NCI-H1092 (cell line): Measurements from ENCODE around the gene VAMP3.

Source experiments
- DNase-seq: peaks from one replicate; lab custom pipeline; 2025; lab: John Stamatoyannopoulos, UW

Gene VAMP3

DNA sequence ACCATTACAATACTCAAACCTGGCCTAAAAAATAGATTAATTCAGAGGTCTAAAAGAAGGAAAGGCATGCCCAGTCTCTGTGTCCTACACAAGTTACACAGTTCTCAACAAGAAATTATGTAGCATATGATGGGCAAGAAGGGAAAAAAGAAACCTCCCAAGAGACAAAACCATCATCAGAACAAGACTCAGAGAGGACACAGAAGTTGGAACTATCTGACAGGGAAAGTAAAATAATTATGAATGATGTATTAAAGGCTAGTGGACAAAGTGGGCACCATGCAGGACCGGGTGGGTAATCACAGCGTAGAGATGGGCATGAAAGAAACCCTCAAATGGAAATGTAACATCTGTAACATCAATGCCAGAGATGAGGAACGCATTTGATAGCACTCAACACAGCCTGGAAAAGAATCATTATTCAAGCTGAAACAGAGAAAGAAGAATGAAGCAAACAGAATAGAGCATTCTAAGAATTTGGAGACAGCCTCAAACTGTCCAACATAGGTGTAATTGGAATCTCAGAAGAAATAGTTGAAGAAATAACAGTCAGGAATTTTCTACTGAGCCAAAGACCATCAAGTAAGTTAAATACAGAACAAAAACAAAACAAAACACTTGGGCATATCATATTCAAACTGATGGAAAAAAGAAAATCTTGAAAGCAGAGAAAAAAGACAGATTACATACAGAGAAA, 42.7 kb downstream of the VAMP3 start:
- DNase-seq, result no peak

DNA sequence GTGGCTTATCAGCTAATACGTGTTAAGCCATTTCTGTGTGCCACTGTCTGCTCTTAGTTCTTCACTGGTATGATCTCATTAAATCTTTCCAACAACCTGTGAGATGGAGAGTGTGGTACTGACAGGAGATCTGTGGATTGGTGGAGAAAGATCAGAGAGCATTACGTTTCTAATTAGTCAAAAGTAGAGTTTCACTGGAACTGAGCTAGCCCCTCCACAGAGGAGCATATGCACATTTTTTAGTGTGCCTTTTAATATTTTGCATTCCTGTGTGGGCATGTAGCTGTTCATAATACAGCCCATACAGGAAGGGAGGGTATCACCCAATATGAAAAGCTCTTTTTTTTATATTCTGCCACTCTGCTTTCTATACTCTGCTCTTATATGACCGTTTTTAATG, 50.2 kb downstream of the VAMP3 start:
- DNase-seq, result no peak

- no peak for DNase-seq
Observed at GRCh38 chr1:7824701-7825100, 53.6 kb downstream of the VAMP3 start.

- DNase-seq, result no peak
Observed at GRCh38 chr1:7826363-7826762, 55.3 kb downstream of the VAMP3 start.

GRCh38 chr1:7827126-7827955, 56.2 kb downstream of the VAMP3 start:
- DNase-seq, result no peak
